GM12878 (cell line): ENCODE data around the gene FBXW12. TPM values are rescaled to one million over a fixed set of nuclear protein-coding genes. Genes with fewer than 3 reads are reported as not detected.

Source experiments
- ATAC-seq: fragments of 200-7000 bp; cut with Tn5 transposase; 3 replicates; pipeline ENCODE4 v1.9.1; 2020; ENCODE audit warnings: mild to moderate bottlenecking, moderate library complexity
- BruUV-seq: library from RNA; stranded (reverse); fragments of 400-500 nt; replicated peaks from 2 replicates; lab custom pipeline; 2021; lab: Mats Ljungman, UMichigan
- CTCF ChIA-PET: fragments of 300-600 bp; sonication (Branson Sonifier 250); formaldehyde crosslinking; extraction: SDS; loops from one replicate; lab custom pipeline; 2021; ENCODE audit warnings: inconsistent platforms; lab: Yijun Ruan, JAX
- POLR2A ChIA-PET: fragments of 350-600 bp; formaldehyde crosslinking; extraction: SDS; loops from one replicate; lab custom pipeline; 2021; ENCODE audit warnings: inconsistent platforms; lab: Charles Lee
- RAD21 ChIA-PET: fragments of 300-600 bp; sonication (Branson Sonifier 250); formaldehyde crosslinking; loops from one replicate; lab custom pipeline; 2023; ENCODE audit warnings: antibody characterized with exemption; ENCODE audit not compliant: unreplicated experiment; lab: Charles Lee
- SMC1A ChIA-PET: fragments of 300-600 bp; sonication (Branson Sonifier 250); formaldehyde crosslinking; loops from one replicate; lab custom pipeline; 2023; ENCODE audit not compliant: unreplicated experiment, uncharacterized antibody; lab: Charles Lee
- DNase-seq: peaks from one replicate; pipeline ENCODE4 v3.0.0-alpha.2; 2011; ENCODE audit warnings: low read depth, low spot score
- FAIRE-seq: peaks from 3 replicates; lab custom pipeline; 2011; peaks lifted over from hg19 to GRCh38; lab: Jason Lieb, UNC
- H2AFZ ChIP-seq: 2 replicates; pipeline ENCODE4 v1.6.0; 2011; ENCODE audit warnings: low read depth, low read length, control low read depth; ENCODE audit not compliant: control insufficient read depth
- H3K27ac ChIP-seq: 2 replicates; pipeline ENCODE4 v1.5.1; 2011; ENCODE audit warnings: control low read depth; ENCODE audit not compliant: control insufficient read depth, insufficient read depth
- H3K27me3 ChIP-seq, 2 experiments: replicated peaks in 1 of 2; 2 replicates each; pipeline versions ENCODE4 v1.6.0 to v1.6.1; 2011; ENCODE audit warnings: low read length in 1 of 2; ENCODE audit not compliant: control insufficient read depth in 2 of 2, insufficient read depth in 2 of 2
- H3K36me3 ChIP-seq, 2 experiments: 2 replicates each; pipeline ENCODE4 v1.5.1; 2011; ENCODE audit warnings: low read length in 1 of 2; ENCODE audit not compliant: control insufficient read depth in 2 of 2, insufficient read depth in 2 of 2
- H3K4me1 ChIP-seq: 2 replicates; pipeline ENCODE4 v1.6.1; 2011; ENCODE audit warnings: mild to moderate bottlenecking, low read length, moderate library complexity, mixed read lengths; ENCODE audit not compliant: control insufficient read depth, insufficient read depth
- H3K4me2 ChIP-seq: 2 replicates; pipeline ENCODE4 v1.6.0; 2011; ENCODE audit warnings: control low read depth; ENCODE audit not compliant: control insufficient read depth, insufficient read depth
- H3K4me3 ChIP-seq: fragments of 200-600 bp; sonication (generic); 2 replicates; pipeline ENCODE4 v1.5.1; 2016
- H3K79me2 ChIP-seq: 2 replicates; pipeline ENCODE4 v1.6.0; 2011; ENCODE audit warnings: low read length; ENCODE audit not compliant: control insufficient read depth, insufficient read depth
- H3K9ac ChIP-seq: 2 replicates; pipeline ENCODE4 v1.8.0; 2011; ENCODE audit warnings: low read length, control low read depth, mixed read lengths; ENCODE audit not compliant: control insufficient read depth, insufficient read depth
- H3K9me3 ChIP-seq: replicated peaks from 3 replicates; pipeline ENCODE4 v1.5.1; 2011; ENCODE audit warnings: mild to moderate bottlenecking, low read length; ENCODE audit not compliant: control insufficient read depth, insufficient read depth
- H4K20me1 ChIP-seq: 2 replicates; pipeline ENCODE4 v1.6.0; 2011; ENCODE audit not compliant: control insufficient read depth, insufficient read depth
- BMI1 ChIP-seq: fragments of 450-650 bp; IDR thresholded peaks from 2 replicates; pipeline ENCODE4 v1.6.1; 2016; ENCODE audit warnings: mild to moderate bottlenecking, moderate library complexity, borderline replicate concordance
- MYC ChIP-seq: IDR thresholded peaks from 2 replicates; pipeline ENCODE4 v1.6.1; 2011; ENCODE audit warnings: mild to moderate bottlenecking, low read length, moderate library complexity, inconsistent platforms; ENCODE audit not compliant: insufficient read depth, insufficient replicate concordance, insufficient read length, severe bottlenecking
- POLR2A ChIP-seq: IDR thresholded peaks from 2 replicates; pipeline ENCODE4 v1.6.1; 2011; ENCODE audit warnings: low read depth, mild to moderate bottlenecking, low read length
- POLR2AphosphoS5 ChIP-seq: IDR thresholded peaks from 2 replicates; pipeline ENCODE4 v1.6.1; 2011; ENCODE audit warnings: mild to moderate bottlenecking, low read length, inconsistent platforms
- SIX5 ChIP-seq: IDR thresholded peaks from 2 replicates; pipeline ENCODE4 v1.6.1; 2011; ENCODE audit warnings: mild to moderate bottlenecking, low read depth, low read length, moderate library complexity; ENCODE audit not compliant: severe bottlenecking
- ZNF622 ChIP-seq: fragments of 450-650 bp; IDR thresholded peaks from 2 replicates; pipeline ENCODE4 v1.6.1; 2017; ENCODE audit warnings: mild to moderate bottlenecking, inconsistent platforms
- in situ Hi-C: fragments of 300-500 bp; cut with MboI; formaldehyde crosslinking; loops from 9 replicates; pipeline ENCODE4 v1.14.3; 2018; ENCODE audit warnings: mixed read lengths
- intact Hi-C: fragments of 100-400 bp; cut with micrococcal nuclease; formaldehyde crosslinking; loops from one replicate; pipeline ENCODE4 v1.14.2; 2022; ENCODE audit not compliant: unreplicated experiment
- polyA plus RNA-seq, 11 experiments: library from polyadenylated mRNA; depleted of rRNA in 4 of 11; unstranded in 6 of 11; stranded (reverse) in 5 of 11; fragments of >200 nt; fragmentation: Nextera tagmentation in 4 of 11; fragmentation: Illumina TruSeq in 1 of 11; extraction: Ambion mirVana in 4 of 11; extraction: Trizol in 1 of 11; gene quantifications; 1 replicate in 1 of 11; 2 replicates in 10 of 11; pipeline versions ENCODE4 v1.2.1 to v1.2.3, GENCODE V29; 2011 to 2016; ENCODE audit warnings: inconsistent platforms in 2 of 11, missing spikeins in 2 of 11, low read depth in 1 of 11
- total RNA-seq, 4 experiments: library from RNA; depleted of rRNA in 3 of 4; stranded (reverse); fragments of >200 nt in 3 of 4; fragmentation: Illumina TruSeq in 1 of 4; extraction: Trizol in 1 of 4; gene quantifications; 2 replicates each; pipeline versions ENCODE4 v1.2.1 to v1.2.3, GENCODE V29; 2013 to 2021
- TF ChIP-seq, protein P1 (sequence below): fragments of 450-650 bp; IDR thresholded peaks from 2 replicates; pipeline ENCODE4 v1.6.1; 2017; ENCODE audit warnings: antibody characterized with exemption, mild to moderate bottlenecking, moderate library complexity

Gene FBXW12
- total and polyA plus RNA-seq, 10 of the 15 experiments (the other 5 are each of a cell fraction or from before 2014, with no cell fraction given): 0.04 to 0.18 (median 0.12) TPM; not detected in 4

DNA sequence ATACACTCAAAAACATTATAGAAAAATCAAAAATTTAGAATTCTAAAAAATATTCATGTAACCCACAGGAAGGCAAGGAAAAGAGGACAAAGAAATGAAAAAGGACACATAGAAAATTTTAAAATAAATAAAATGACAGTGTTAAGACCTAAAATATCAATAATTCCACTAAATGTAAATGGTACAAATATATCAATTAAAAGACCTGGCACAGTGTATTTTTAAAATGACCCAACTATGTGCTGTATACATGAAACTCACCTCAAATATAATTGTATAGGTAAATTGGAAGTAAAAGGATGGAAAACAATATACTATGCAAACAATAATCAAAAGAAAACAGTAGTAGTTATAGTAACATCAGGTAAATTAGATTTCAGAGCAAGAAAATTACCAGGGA is 10.1 kb upstream of the FBXW12 start:
- no peak for FAIRE-seq
- ATAC-seq: no peak
- ChIA-PET POLR2A (no interaction called here), CTCF (no interaction called here), SMC1A (no interaction called here), RAD21 (no interaction called here)
- intact Hi-C loops (no loop called here), in situ Hi-C loops (no loop called here)
- no peak overlapping the region for H3K27ac ChIP-seq
- H3K4me3 ChIP-seq: no peak overlapping the region
- H3K9ac ChIP-seq: no peak overlapping the region
- H4K20me1 ChIP-seq: no peaks in the 10 kb centered on the region
- no peak for DNase-seq
- BruUV-seq: no TSS peak
- H3K9me3 ChIP-seq: peaks cover 4% of the 10 kb centered on the region; the same call in 2 of the 3 replicates
- TF ChIP-seq POLR2AphosphoS5 (no peak), BMI1 (no peak), SIX5 (no peak), ZNF622 (no peak), MYC (no peak), POLR2A (no peak)
- TF ChIP-seq, protein P1, sequence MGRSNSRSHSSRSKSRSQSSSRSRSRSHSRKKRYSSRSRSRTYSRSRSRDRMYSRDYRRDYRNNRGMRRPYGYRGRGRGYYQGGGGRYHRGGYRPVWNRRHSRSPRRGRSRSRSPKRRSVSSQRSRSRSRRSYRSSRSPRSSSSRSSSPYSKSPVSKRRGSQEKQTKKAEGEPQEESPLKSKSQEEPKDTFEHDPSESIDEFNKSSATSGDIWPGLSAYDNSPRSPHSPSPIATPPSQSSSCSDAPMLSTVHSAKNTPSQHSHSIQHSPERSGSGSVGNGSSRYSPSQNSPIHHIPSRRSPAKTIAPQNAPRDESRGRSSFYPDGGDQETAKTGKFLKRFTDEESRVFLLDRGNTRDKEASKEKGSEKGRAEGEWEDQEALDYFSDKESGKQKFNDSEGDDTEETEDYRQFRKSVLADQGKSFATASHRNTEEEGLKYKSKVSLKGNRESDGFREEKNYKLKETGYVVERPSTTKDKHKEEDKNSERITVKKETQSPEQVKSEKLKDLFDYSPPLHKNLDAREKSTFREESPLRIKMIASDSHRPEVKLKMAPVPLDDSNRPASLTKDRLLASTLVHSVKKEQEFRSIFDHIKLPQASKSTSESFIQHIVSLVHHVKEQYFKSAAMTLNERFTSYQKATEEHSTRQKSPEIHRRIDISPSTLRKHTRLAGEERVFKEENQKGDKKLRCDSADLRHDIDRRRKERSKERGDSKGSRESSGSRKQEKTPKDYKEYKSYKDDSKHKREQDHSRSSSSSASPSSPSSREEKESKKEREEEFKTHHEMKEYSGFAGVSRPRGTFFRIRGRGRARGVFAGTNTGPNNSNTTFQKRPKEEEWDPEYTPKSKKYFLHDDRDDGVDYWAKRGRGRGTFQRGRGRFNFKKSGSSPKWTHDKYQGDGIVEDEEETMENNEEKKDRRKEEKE: no peak
- no peak overlapping the region for H3K4me2 ChIP-seq
- no peaks in the 10 kb centered on the region for H3K79me2 ChIP-seq
- H2AFZ ChIP-seq: no peak overlapping the region
- no peaks in the 10 kb centered on the region for H3K36me3 ChIP-seq
- no peaks in the 10 kb centered on the region for H3K4me1 ChIP-seq
- no peaks in the 10 kb centered on the region for H3K27me3 ChIP-seq
